ENCODE results near the gene DIAPH2. TPM values are rescaled to one million over a fixed set of nuclear protein-coding genes. Genes with fewer than 3 reads are reported as not detected.
"Not testable (repeated sequence)": the region's sequence is repeated elsewhere in the genome, so short reads cannot be mapped to it uniquely, and the experiment has no call there.

The DIAPH2 gene
- total and polyA plus RNA-seq, 7 donors = 2.6 to 19.2 (median 11.5) TPM

DNA sequence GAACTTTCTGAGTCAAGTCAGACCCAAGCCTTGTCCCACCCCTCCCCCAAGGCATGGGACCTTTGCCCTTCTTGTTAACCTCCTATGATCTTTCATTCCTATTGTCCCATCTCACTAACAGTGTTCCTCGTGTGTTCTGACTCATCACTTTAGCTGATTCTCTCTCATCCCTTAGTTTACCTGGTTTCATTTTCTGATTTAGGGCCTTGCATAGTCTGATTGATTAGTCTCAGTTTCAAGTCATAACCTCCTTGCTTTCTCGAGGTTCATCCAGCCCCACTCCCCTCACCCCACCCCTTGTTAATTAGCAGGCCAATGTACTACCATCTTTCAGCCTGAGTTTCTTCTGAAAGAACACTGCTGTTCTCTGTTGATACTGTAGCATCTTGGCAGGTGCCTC, 716.5 kb downstream of the DIAPH2 start:
- ATAC-seq (no peak), DNase-seq (no peak)
- TF ChIP-seq, protein P1, sequence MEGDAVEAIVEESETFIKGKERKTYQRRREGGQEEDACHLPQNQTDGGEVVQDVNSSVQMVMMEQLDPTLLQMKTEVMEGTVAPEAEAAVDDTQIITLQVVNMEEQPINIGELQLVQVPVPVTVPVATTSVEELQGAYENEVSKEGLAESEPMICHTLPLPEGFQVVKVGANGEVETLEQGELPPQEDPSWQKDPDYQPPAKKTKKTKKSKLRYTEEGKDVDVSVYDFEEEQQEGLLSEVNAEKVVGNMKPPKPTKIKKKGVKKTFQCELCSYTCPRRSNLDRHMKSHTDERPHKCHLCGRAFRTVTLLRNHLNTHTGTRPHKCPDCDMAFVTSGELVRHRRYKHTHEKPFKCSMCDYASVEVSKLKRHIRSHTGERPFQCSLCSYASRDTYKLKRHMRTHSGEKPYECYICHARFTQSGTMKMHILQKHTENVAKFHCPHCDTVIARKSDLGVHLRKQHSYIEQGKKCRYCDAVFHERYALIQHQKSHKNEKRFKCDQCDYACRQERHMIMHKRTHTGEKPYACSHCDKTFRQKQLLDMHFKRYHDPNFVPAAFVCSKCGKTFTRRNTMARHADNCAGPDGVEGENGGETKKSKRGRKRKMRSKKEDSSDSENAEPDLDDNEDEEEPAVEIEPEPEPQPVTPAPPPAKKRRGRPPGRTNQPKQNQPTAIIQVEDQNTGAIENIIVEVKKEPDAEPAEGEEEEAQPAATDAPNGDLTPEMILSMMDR (IDR thresholded peaks at IDR 0.05) = no peak

DNA sequence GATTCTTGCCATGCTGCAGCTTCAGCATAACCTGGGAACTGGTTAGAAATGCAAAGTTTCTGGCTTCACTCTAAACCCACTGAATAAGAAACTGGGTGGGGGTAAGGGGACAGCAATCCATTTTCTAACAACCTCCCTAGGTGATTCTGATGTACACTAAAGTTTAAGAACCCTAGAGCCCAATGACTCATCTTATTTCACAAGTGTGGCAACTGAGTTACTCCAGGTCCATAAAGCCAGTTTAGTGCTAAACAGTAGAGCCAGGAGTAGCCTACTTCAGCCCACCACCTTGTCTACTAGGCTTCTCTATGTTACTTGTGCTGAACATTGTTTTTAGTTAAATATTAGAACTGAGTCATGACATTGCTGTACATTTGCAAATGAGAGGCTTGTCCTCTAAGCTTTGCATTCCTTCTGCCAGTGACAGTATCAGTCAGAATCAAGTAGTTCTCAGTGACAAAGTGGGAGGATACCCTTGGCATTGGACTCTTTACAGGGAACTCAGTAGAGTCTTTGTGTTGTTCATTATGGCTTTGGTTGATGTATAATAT, 717.0 kb downstream of the DIAPH2 start:
- ATAC-seq (no peak), DNase-seq (no peak)
- TF ChIP-seq, protein P1 (IDR thresholded peaks at IDR 0.05) = no peak
- Histone ChIP-seq H3K4me3 (no peak overlapping the region), H3K27me3 (ENCODE audit: insufficient read depth in 3 of 3, low read length in 2 of 3) (peaks cover 0 to 9% (median 0%) of the 10 kb centered on the region in 3 donors), H3K27ac (no peak overlapping the region), H3K4me1 (no peaks in the 10 kb centered on the region), H3K9me3 (no peaks in the 10 kb centered on the region), H3K36me3 (ENCODE audit: insufficient read depth in 1 of 2, low read depth in 1 of 2) (no peaks in the 10 kb centered on the region)
- intact Hi-C loops (cut with DNase I) = no loop called here

More for the DNA sequence above, 716.5 kb downstream of the DIAPH2 start:
- Histone ChIP-seq H3K27me3 (ENCODE audit: insufficient read depth in 3 of 3, low read length in 2 of 3) (peaks cover 0 to 9% (median 0%) of the 10 kb centered on the region in 3 donors), H3K4me1 (no peaks in the 10 kb centered on the region), H3K4me3 (no peak overlapping the region), H3K36me3 (ENCODE audit: insufficient read depth in 1 of 2, low read depth in 1 of 2) (no peaks in the 10 kb centered on the region), H3K9me3 (no peaks in the 10 kb centered on the region), H3K27ac (no peak overlapping the region)
- intact Hi-C loops (cut with DNase I) = no loop called here
- 38 to 50% (median 46%) methylated on average over 2 of the region's 2 CpGs for WGBS, 3 donors

DNA sequence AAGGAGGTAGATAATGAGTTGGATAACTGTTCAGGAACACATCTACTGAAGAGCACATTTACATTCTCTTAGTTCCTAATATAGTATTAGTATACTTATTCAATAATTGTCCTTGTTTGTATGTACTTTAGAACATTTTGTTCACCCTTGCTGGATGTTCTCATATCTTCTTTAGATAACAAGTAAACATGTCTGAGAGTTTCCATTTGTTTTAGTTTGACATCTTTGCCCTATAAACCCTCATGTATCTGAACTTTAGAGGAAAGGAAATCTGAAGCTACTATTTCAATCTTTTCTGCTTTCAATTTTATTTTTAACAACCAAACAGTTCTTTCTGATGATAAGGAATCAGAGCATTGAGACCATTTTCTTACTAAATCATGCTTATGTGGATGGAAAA, 717.7 kb downstream of the DIAPH2 start:
- Histone ChIP-seq H3K27ac (no peak overlapping the region), H3K9me3 (no peaks in the 10 kb centered on the region), H3K36me3 (ENCODE audit: insufficient read depth in 1 of 2, low read depth in 1 of 2) (no peaks in the 10 kb centered on the region), H3K4me1 (no peaks in the 10 kb centered on the region), H3K27me3 (ENCODE audit: insufficient read depth in 3 of 3, low read length in 2 of 3) (peaks cover 0 to 9% (median 0%) of the 10 kb centered on the region in 3 donors), H3K4me3 (no peak overlapping the region)
- DNase-seq = no peak
- TF ChIP-seq, protein P1 (IDR thresholded peaks at IDR 0.05) = no peak
- ATAC-seq = no peak
- intact Hi-C loops (cut with DNase I) = no loop called here

DNA sequence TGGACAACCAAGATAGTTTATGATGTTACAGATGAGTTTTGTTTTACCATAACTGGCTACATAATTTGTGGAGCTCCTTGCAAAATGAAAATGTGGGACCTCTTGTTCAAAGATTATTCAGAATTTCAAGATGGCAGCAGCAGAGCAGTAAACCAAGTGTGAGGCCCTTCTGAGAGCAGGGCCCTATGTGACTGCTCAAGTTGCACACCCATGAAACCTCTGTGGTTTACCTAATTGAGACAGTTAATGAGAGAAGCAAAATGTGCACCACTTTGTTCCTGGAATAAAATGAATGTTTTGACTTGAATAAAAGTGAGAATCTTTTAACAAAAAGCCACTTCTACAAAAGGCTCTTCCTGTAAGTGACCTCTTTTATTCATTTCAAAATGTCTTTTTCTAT, 718.3 kb downstream of the DIAPH2 start:
- Histone ChIP-seq H3K4me3 (no peak overlapping the region), H3K4me1 (no peaks in the 10 kb centered on the region), H3K27me3 (ENCODE audit: insufficient read depth in 3 of 3, low read length in 2 of 3) (peaks cover 0 to 9% (median 0%) of the 10 kb centered on the region in 3 donors), H3K27ac (no peak overlapping the region), H3K36me3 (ENCODE audit: insufficient read depth in 1 of 2, low read depth in 1 of 2) (no peaks in the 10 kb centered on the region), H3K9me3 (no peaks in the 10 kb centered on the region)
- intact Hi-C loops (cut with DNase I) = no loop called here
- TF ChIP-seq, protein P1 (IDR thresholded peaks at IDR 0.05) = no peak
- DNase-seq (no peak), ATAC-seq (no peak)

DNA sequence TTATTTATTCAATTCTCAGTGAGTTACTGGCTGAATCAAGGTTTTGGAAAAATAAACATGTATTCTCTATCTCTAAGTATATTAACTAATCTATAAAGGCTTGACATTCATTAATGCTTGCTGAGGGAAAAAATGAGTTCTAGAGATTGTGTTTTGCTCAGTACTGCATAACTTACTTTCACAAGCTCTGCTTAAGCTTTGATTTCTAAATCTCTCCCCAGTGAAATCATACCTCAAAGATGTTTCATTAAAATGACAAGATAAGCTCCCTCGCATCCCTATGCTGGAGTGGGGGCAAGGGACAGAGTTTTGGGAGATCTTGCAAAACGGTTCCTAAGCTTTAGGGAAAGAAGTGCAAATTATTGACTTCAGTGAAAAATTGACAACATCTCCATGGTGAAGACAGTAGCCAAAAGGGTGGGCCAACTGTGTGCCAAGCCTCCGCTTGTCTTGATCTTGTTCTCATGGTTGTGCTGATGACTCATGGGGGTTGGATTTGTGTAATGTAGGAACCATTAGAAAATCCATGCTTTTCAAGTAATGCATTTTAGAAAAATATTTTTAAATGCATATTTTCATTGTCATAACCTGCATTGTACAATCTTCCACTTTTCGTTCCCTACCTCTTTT, 720.5 kb downstream of the DIAPH2 start:
- TF ChIP-seq, protein P1 (IDR thresholded peaks at IDR 0.05) = no peak
- no peak for ATAC-seq
- intact Hi-C loops (cut with DNase I) = no loop called here
- Histone ChIP-seq H3K4me1 (no peaks in the 10 kb centered on the region), H3K4me3 (no peak overlapping the region), H3K27me3 (ENCODE audit: insufficient read depth in 3 of 3, low read length in 2 of 3) (peaks cover 0 to 9% (median 0%) of the 10 kb centered on the region in 3 donors), H3K27ac (no peak overlapping the region), H3K36me3 (ENCODE audit: insufficient read depth in 1 of 2, low read depth in 1 of 2) (no peaks in the 10 kb centered on the region), H3K9me3 (no peaks in the 10 kb centered on the region)
- no peak for DNase-seq
- WGBS, 3 donors = 79 to 93% (median 88%) methylated on average over 4 of the region's 4 CpGs

DNA sequence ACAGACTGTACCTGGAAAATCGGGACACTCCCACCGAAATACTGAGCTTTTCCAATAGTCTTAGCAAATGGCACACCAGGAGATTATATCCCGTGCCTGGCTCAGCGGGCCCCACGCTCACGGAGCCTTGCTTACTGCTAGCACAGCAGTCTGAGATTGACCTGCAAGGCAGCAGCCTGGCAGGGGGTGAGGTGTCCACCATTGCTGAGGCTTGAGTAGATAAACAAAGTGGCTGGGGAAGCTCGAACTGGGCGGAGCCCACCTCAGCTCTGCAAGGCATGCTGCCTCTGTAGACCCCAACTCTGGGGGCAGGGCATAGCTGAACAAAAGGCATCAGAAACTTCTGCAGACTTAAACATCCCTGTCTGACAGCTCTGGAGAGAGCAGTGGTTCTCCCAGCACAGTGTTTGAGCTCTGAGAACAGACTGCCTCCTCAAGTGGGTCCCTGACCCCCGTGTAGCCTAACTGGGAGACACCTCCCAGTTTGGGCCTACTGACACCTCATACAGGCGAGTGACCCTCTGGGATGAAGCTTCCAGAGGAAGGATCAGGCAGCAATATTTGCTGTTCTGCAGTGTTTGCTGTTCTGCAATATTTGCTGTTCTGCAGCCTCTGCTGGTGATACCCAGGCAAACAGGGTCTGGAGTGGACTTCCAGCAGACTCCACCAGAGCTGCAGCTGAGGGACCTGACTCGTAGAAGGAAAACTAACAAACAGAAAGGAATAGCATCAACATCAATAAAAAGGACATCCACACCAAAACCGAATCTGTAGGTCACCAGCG, 725.2 kb downstream of the DIAPH2 start:
- intact Hi-C loops (cut with DNase I); ATAC-seq; H3K36me3 ChIP-seq (ENCODE audit: insufficient read depth in 1 of 2, low read depth in 1 of 2); H3K27ac ChIP-seq; H3K4me3 ChIP-seq; H3K4me1 ChIP-seq; H3K9me3 ChIP-seq; H3K27me3 ChIP-seq (ENCODE audit: insufficient read depth in 3 of 3, low read length in 2 of 3); DNase-seq: not testable (repeated sequence)
- 94 to 98% (median 96%) methylated on average over 13 of the region's 13 CpGs for WGBS, 3 donors

Data from psoas muscle (tissue), 8 donors.